Fibroblast of lung (primary cell): ENCODE data around the gene GREB1. TPM values are rescaled to one million over a fixed set of nuclear protein-coding genes. Genes with fewer than 3 reads are reported as not detected.

Experiments used
- DNase-seq, 2 donors: peaks; one replicate each; pipeline versions ENCODE4 v3.0.0 to v3.0.0-alpha.2; 2010; ENCODE audit warnings: low read depth in 2 of 2
- H2AFZ ChIP-seq: 2 replicates; pipeline ENCODE4 v1.5.1; 2012; ENCODE audit warnings: low read length, control low read depth, inconsistent platforms
- H3K27ac ChIP-seq: 2 replicates; pipeline ENCODE4 v1.5.1; 2011; ENCODE audit warnings: low read length, control low read depth; ENCODE audit not compliant: insufficient read depth
- H3K27me3 ChIP-seq: 2 replicates; pipeline ENCODE4 v1.5.1; 2011; ENCODE audit warnings: mild to moderate bottlenecking, low read length; ENCODE audit not compliant: control insufficient read depth, insufficient read depth
- H3K36me3 ChIP-seq: 2 replicates; pipeline ENCODE4 v1.5.1; 2011; ENCODE audit warnings: low read length; ENCODE audit not compliant: control insufficient read depth, insufficient read depth
- H3K4me1 ChIP-seq: 2 replicates; pipeline ENCODE4 v1.5.1; 2011; ENCODE audit warnings: low read length; ENCODE audit not compliant: control insufficient read depth, insufficient read depth; ENCODE audit errors: extremely low read depth
- H3K4me2 ChIP-seq: 2 replicates; pipeline ENCODE4 v1.5.1; 2011; ENCODE audit warnings: low read length, control low read depth; ENCODE audit not compliant: insufficient read depth; ENCODE audit errors: extremely low read depth
- H3K4me3 ChIP-seq, 4 experiments: fragments of 200-600 bp in 1 of 4; sonication (generic) in 1 of 4; replicated peaks in 1 of 4; 2 replicates each; pipeline ENCODE4 v1.5.1; 2011 to 2016; ENCODE audit warnings: low read length in 4 of 4, low read depth in 3 of 4, mild to moderate bottlenecking in 3 of 4, control low read depth in 2 of 4, inconsistent platforms in 1 of 4, mixed read lengths in 1 of 4; ENCODE audit not compliant: insufficient read depth in 1 of 4; ENCODE audit errors: control extremely low read depth in 1 of 4
- H3K79me2 ChIP-seq: 2 replicates; pipeline ENCODE4 v1.5.1; 2012; ENCODE audit warnings: mild to moderate bottlenecking, low read length, inconsistent platforms; ENCODE audit not compliant: control insufficient read depth, insufficient read depth
- H3K9ac ChIP-seq: 2 replicates; pipeline ENCODE4 v1.5.1; 2011; ENCODE audit warnings: mild to moderate bottlenecking, low read length, control low read depth; ENCODE audit not compliant: insufficient read depth
- H3K9me3 ChIP-seq: 2 replicates; pipeline ENCODE4 v1.5.1; 2012; ENCODE audit warnings: low read depth, low read length; ENCODE audit not compliant: control insufficient read depth, insufficient read depth
- H4K20me1 ChIP-seq: 2 replicates; pipeline ENCODE4 v1.5.1; 2011; ENCODE audit warnings: low read length; ENCODE audit not compliant: control insufficient read depth, insufficient read depth; ENCODE audit errors: extremely low read depth
- CTCF ChIP-seq, 2 donors: IDR thresholded peaks in 1 of 2; conservative IDR thresholded peaks in 1 of 2; 1 replicate in 1 of 2; 2 replicates in 1 of 2; pipeline ENCODE4 v1.5.1; 2011 to 2012; ENCODE audit warnings: low read length in 2 of 2, control low read depth in 1 of 2, inconsistent platforms in 1 of 2, low read depth in 1 of 2, mild to moderate bottlenecking in 1 of 2
- EZH2 ChIP-seq: IDR thresholded peaks from 2 replicates; pipeline ENCODE4 v1.5.1; 2012; ENCODE audit warnings: low read length, control low read depth, mild to moderate bottlenecking; ENCODE audit errors: missing control alignments
- polyA plus RNA-seq, 2 donors: library from polyadenylated mRNA; depleted of rRNA in 1 of 2; stranded (reverse) in 1 of 2; unstranded in 1 of 2; fragments of >200 nt; gene quantifications; 2 replicates each; pipeline ENCODE4 v1.2.1, GENCODE V29; 2011 to 2012; ENCODE audit warnings: missing spikeins in 1 of 2
- total RNA-seq: library from RNA; depleted of rRNA; stranded (reverse); fragments of >200 nt; gene quantifications from 2 replicates; pipeline ENCODE4 v1.2.1, GENCODE V29; 2014

Gene GREB1
- total and polyA plus RNA-seq, 2 donors (not counting 1 experiment from before 2014, with no cell fraction given): 0.06 to 2.0 TPM

GRCh38 chr2:11514904-11515303 is 18.9 kb upstream of the GREB1 start:
- peaks cover 2% of the 10 kb centered on the region for H3K27me3 ChIP-seq
- no peak overlapping the region for H3K9ac ChIP-seq
- H2AFZ ChIP-seq: no peak overlapping the region
- H3K27ac ChIP-seq: no peak overlapping the region
- no peaks in the 10 kb centered on the region for H3K4me1 ChIP-seq
- H3K9me3 ChIP-seq: no peaks in the 10 kb centered on the region
- no peak for DNase-seq
- TF ChIP-seq EZH2 (no peak), CTCF (conservative IDR thresholded peaks at IDR 0.05 in 1 of 2, IDR thresholded peaks at IDR 0.05 in 1 of 2; ENCODE audit: low read depth in 1 of 2, low read length in 2 of 2) (no peak)
- no peaks in the 10 kb centered on the region for H3K79me2 ChIP-seq
- no peak overlapping the region for H3K4me3 ChIP-seq
- no peak overlapping the region for H3K4me2 ChIP-seq
- no peaks in the 10 kb centered on the region for H3K36me3 ChIP-seq
- no peaks in the 10 kb centered on the region for H4K20me1 ChIP-seq

- Histone ChIP-seq H3K27ac (no peak overlapping the region), H3K79me2 (no peaks in the 10 kb centered on the region), H3K4me3 (no peak overlapping the region), H3K4me2 (no peak overlapping the region), H3K9ac (no peak overlapping the region), H3K36me3 (no peaks in the 10 kb centered on the region), H3K4me1 (no peaks in the 10 kb centered on the region), H2AFZ (no peak overlapping the region), H4K20me1 (no peaks in the 10 kb centered on the region), H3K27me3 (peaks cover 2% of the 10 kb centered on the region), H3K9me3 (no peaks in the 10 kb centered on the region)
- no peak for DNase-seq
- TF ChIP-seq CTCF (conservative IDR thresholded peaks at IDR 0.05 in 1 of 2, IDR thresholded peaks at IDR 0.05 in 1 of 2; ENCODE audit: low read depth in 1 of 2, low read length in 2 of 2) (no peak), EZH2 (no peak)
Measured at GRCh38 chr2:11515490-11515981, 18.3 kb upstream of the GREB1 start.

GRCh38 chr2:11516984-11517648 is 16.7 kb upstream of the GREB1 start:
- Histone ChIP-seq H3K4me1 (no peaks in the 10 kb centered on the region), H3K27ac (no peak overlapping the region), H3K4me3 (no peak overlapping the region), H4K20me1 (no peaks in the 10 kb centered on the region), H3K9ac (no peak overlapping the region), H3K27me3 (peaks cover 2% of the 10 kb centered on the region), H3K36me3 (no peaks in the 10 kb centered on the region), H2AFZ (no peak overlapping the region), H3K4me2 (no peak overlapping the region), H3K9me3 (no peaks in the 10 kb centered on the region), H3K79me2 (no peaks in the 10 kb centered on the region)
- TF ChIP-seq EZH2 (no peak), CTCF (conservative IDR thresholded peaks at IDR 0.05 in 1 of 2, IDR thresholded peaks at IDR 0.05 in 1 of 2; ENCODE audit: low read depth in 1 of 2, low read length in 2 of 2) (no peak)
- DNase-seq: no peak
